ENCODE results near the gene CDKAL1. TPM values are rescaled to one million over a fixed set of nuclear protein-coding genes. Genes with fewer than 3 reads are reported as not detected.

Gene CDKAL1
- total and polyA plus RNA-seq, 10 of the 15 experiments (the other 5 are each of a cell fraction or from before 2014, with no cell fraction given) = 10.7 to 26.9 (median 17.3) TPM

- no peak overlapping the region for H2AFZ ChIP-seq (ENCODE audit: control insufficient read depth, low read depth, low read length)
- peaks cover 11% of the 10 kb centered on the region; the same call in 1 of the 2 replicates for H3K4me1 ChIP-seq (ENCODE audit: control insufficient read depth, insufficient read depth, low read length)
- ChIA-PET CTCF (interaction anchor here (1.3 kb wide), 1 partner anchor 10 kb away, joined by 4 read pairs; no protein-coding TSS in a partner anchor), RAD21 (ENCODE audit: unreplicated experiment) (interaction anchor here (1.0 kb wide), 1 partner anchor 114 kb away, joined by 3 read pairs; no protein-coding TSS in a partner anchor), SMC1A (ENCODE audit: uncharacterized antibody, unreplicated experiment) (interaction anchor here (1.0 to 1.8 kb wide), 3 partner anchors 7 to 145 kb away, joined by 3 to 4 read pairs (median 3); no protein-coding TSS in a partner anchor), POLR2A (no interaction called here)
- H3K27me3 ChIP-seq (replicated peaks in 1 of 2; ENCODE audit: control insufficient read depth in 2 of 2, insufficient read depth in 2 of 2, low read length in 1 of 2) = no peaks in the 10 kb centered on the region
- no peaks in the 10 kb centered on the region for H4K20me1 ChIP-seq (ENCODE audit: control insufficient read depth, insufficient read depth)
- 95% methylated on average over 2 of the region's 2 CpGs for WGBS (ENCODE audit: insufficient coverage, insufficient replicate concordance, low lambda C conversion rate, missing lambda C conversion rate)
- H3K4me2 ChIP-seq (ENCODE audit: control insufficient read depth, insufficient read depth) = no peak overlapping the region
- no peak overlapping the region for H3K9ac ChIP-seq (ENCODE audit: control insufficient read depth, insufficient read depth, low read length)
- in situ Hi-C loops (cut with MboI) (no loop called here), intact Hi-C loops (cut with micrococcal nuclease; ENCODE audit: unreplicated experiment) (no loop called here)
- H3K36me3 ChIP-seq (ENCODE audit: control insufficient read depth in 2 of 2, insufficient read depth in 2 of 2, low read length in 1 of 2) = no peaks in the 10 kb centered on the region; a peak in 1 of 4 replicates
- no peak for DNase-seq (ENCODE audit: low read depth, low spot score)
- BruUV-seq (replicated peaks) = no TSS peak
- no peaks in the 10 kb centered on the region; the same call in 1 of the 2 replicates for H3K79me2 ChIP-seq (ENCODE audit: control insufficient read depth, insufficient read depth, low read length)
- no peaks in the 10 kb centered on the region for H3K9me3 ChIP-seq (replicated peaks; ENCODE audit: control insufficient read depth, insufficient read depth, low read length)
- FAIRE-seq = no peak
- ATAC-seq = no peak
- no peak overlapping the region for H3K27ac ChIP-seq (ENCODE audit: control insufficient read depth, insufficient read depth)
- TF ChIP-seq NFXL1 (IDR thresholded peaks at IDR 0.05; ENCODE audit: borderline replicate concordance) (no peak), ZBTB4 (CRISPR knock-in tag; IDR thresholded peaks at IDR 0.05) (no peak), PBX3 (IDR thresholded peaks at IDR 0.05; ENCODE audit: insufficient replicate concordance, low read depth, low read length) (no peak), RCOR1 (conservative IDR thresholded peaks at IDR 0.05; ENCODE audit: low read depth, low read length) (no peak), USF1 (IDR thresholded peaks at IDR 0.05; ENCODE audit: borderline replicate concordance, extremely low read length, insufficient read depth, low read depth, low read length) (no peak), IKZF2 (IDR thresholded peaks at IDR 0.05) (no peak), NR2F1 (conservative IDR thresholded peaks at IDR 0.05) (no peak), IRF5 (IDR thresholded peaks at IDR 0.05; ENCODE audit: borderline replicate concordance) (no peak), HDAC6 (IDR thresholded peaks at IDR 0.05; ENCODE audit: unreplicated experiment) (no peak), RUNX3 (IDR thresholded peaks at IDR 0.05; ENCODE audit: low read length) (no peak), TCF7 (IDR thresholded peaks at IDR 0.05; ENCODE audit: borderline replicate concordance) (no peak), RBBP5 (conservative IDR thresholded peaks at IDR 0.05) (no peak)
- no peak overlapping the region for H3K4me3 ChIP-seq
Observed at GRCh38 chr6:20678831-20679352, 144.6 kb downstream of the CDKAL1 start.
